Activated B cell treated with CpG ODN at 0.5 μM for 24 hours (primary cell): ENCODE results near the gene TFB1M. TPM values are rescaled to one million over a fixed set of nuclear protein-coding genes. Genes with fewer than 3 reads are reported as not detected.
"Not testable (repeated sequence)": the region's sequence is repeated elsewhere in the genome, so short reads cannot be mapped to it uniquely, and the experiment has no call there.

ENCODE experiments used
- ATAC-seq: fragments of 200-7000 bp; cut with Tn5 transposase; one replicate; pipeline ENCODE4 v1.10.0; 2021; ENCODE audit warnings: low read depth, mild to moderate bottlenecking, moderate library complexity
- CTCF ChIA-PET: fragments of 350-600 bp; sonication (Branson Sonifier 250); formaldehyde crosslinking; loops from one replicate; lab custom pipeline; 2021; ENCODE audit warnings: antibody characterized with exemption; lab: Charles Lee
- POLR2A ChIA-PET: fragments of 350-600 bp; sonication (Branson Sonifier 250); formaldehyde crosslinking; loops from one replicate; lab custom pipeline; 2021; ENCODE audit warnings: antibody characterized with exemption; lab: Charles Lee
- DNase-seq: peaks from one replicate; pipeline ENCODE4 v3.0.0; 2022
- H3K27ac Mint-ChIP-seq: one replicate; pipeline ENCODE4 v1.8.0; 2020; ENCODE audit warnings: mixed read lengths
- H3K27me3 Mint-ChIP-seq: one replicate; pipeline ENCODE4 v1.8.0; 2021; ENCODE audit warnings: mixed read lengths
- H3K36me3 Mint-ChIP-seq: one replicate; pipeline ENCODE4 v1.8.0; 2021; ENCODE audit warnings: low read depth, mixed read lengths
- H3K4me1 Mint-ChIP-seq: one replicate; pipeline ENCODE4 v1.8.0; 2021; ENCODE audit warnings: mixed read lengths
- H3K4me3 Mint-ChIP-seq: one replicate; pipeline ENCODE4 v1.8.0; 2020; ENCODE audit warnings: mild to moderate bottlenecking, mixed read lengths
- H3K9me3 Mint-ChIP-seq: one replicate; pipeline ENCODE4 v1.8.0; 2020; ENCODE audit warnings: mixed read lengths
- intact Hi-C: fragments of 100-400 bp; cut with micrococcal nuclease; formaldehyde crosslinking; loops from one replicate; pipeline ENCODE4 v1.15.1; 2024
- total RNA-seq: library from RNA; stranded (reverse); gene quantifications from 2 replicates; pipeline ENCODE4 v1.2.3, GENCODE V29; 2022
- TF ChIP-seq, protein P1 (sequence below): fragments of 200-600 bp; IDR thresholded peaks from one replicate; pipeline ENCODE4 v1.8.0; 2022; ENCODE audit warnings: antibody characterized with exemption, mild to moderate bottlenecking

The TFB1M gene
- total RNA-seq, 1 donor from 2014 or later, result 41.5 TPM

DNA sequence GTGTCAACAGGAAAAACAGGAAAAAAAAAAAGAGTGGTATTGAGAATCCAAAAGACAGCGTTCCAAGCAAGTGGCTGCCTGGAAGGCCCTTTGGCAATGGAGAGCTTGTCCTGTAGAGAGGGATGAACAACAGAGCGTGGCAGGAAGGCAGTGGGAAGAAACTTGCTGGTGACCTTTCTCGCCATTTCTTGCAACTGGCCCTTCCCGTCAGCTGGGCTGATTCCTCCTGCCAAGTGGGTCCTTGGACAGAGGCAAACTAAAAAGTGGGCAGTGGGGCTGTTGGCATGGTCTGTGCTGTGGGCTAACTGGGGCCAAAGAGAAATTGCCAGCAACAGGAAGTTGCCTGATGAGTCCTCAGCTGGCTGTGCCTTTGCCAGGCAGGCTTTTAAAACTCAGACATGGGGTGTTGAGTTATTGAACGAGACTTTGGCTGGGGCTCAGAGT is 94.4 kb downstream of the TFB1M start:
- TF ChIP-seq, protein P1, sequence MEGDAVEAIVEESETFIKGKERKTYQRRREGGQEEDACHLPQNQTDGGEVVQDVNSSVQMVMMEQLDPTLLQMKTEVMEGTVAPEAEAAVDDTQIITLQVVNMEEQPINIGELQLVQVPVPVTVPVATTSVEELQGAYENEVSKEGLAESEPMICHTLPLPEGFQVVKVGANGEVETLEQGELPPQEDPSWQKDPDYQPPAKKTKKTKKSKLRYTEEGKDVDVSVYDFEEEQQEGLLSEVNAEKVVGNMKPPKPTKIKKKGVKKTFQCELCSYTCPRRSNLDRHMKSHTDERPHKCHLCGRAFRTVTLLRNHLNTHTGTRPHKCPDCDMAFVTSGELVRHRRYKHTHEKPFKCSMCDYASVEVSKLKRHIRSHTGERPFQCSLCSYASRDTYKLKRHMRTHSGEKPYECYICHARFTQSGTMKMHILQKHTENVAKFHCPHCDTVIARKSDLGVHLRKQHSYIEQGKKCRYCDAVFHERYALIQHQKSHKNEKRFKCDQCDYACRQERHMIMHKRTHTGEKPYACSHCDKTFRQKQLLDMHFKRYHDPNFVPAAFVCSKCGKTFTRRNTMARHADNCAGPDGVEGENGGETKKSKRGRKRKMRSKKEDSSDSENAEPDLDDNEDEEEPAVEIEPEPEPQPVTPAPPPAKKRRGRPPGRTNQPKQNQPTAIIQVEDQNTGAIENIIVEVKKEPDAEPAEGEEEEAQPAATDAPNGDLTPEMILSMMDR, result no peak

DNA sequence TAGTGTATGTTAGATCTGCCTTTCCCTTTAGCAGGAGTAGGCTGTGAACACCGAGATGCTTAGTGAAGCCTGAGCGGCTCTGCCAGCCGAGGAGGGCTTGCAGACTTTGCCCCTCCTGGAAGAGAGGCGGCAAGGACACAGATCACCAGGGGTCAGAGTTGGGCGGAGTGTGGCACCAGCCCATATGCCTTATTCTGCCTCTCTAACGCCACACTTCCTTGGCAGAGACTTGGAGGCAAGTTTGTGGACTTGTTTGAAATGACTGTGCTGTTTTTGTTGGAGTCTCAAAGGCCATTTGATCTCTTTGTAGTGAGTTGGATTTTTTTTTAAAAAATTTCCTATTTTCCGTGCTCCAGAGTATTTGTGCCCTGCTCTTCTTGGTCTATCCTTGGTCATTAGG is 95.0 kb downstream of the TFB1M start:
- no peak overlapping the region for H3K27ac Mint-ChIP-seq
- no peak for ATAC-seq
- CTCF ChIA-PET, result no interaction called here
- POLR2A ChIA-PET, result no interaction called here
- TF ChIP-seq, protein P1, result no peak
- no peak for DNase-seq
- no peaks in the 10 kb centered on the region for H3K36me3 Mint-ChIP-seq
- H3K4me3 Mint-ChIP-seq, result no peak overlapping the region
- intact Hi-C loops, result no loop called here
- no peaks in the 10 kb centered on the region for H3K9me3 Mint-ChIP-seq
- H3K4me1 Mint-ChIP-seq, result no peaks in the 10 kb centered on the region
- H3K27me3 Mint-ChIP-seq, result no peaks in the 10 kb centered on the region

More for the DNA sequence above, 94.4 kb downstream of the TFB1M start:
- no peaks in the 10 kb centered on the region for H3K36me3 Mint-ChIP-seq
- no peaks in the 10 kb centered on the region for H3K4me1 Mint-ChIP-seq
- ATAC-seq, result no peak
- no peaks in the 10 kb centered on the region for H3K27me3 Mint-ChIP-seq
- POLR2A ChIA-PET, result no interaction called here
- CTCF ChIA-PET, result no interaction called here
- H3K27ac Mint-ChIP-seq, result no peak overlapping the region
- H3K9me3 Mint-ChIP-seq, result no peaks in the 10 kb centered on the region
- DNase-seq, result no peak
- intact Hi-C loops, result no loop called here
- H3K4me3 Mint-ChIP-seq, result no peak overlapping the region

DNA sequence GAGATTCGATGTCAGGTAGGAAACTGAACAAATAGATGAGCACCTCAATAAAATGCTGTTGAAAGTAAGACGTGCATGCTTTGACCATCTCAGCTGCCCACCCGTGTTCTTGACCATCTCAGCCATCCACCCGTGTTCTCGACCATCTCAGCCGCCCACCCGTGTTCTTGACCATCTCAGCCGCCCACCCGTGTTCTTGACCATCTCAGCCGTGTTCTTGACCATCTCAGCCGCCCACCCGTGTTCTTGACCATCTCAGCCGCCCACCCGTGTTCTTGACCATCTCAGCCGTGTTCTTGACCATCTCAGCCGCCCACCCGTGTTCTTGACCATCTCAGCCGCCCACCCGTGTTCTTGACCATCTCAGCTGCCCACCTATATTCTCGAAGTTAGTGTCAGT is 95.6 kb downstream of the TFB1M start:
- H3K4me3 Mint-ChIP-seq, H3K36me3 Mint-ChIP-seq, CTCF ChIA-PET, H3K4me1 Mint-ChIP-seq, H3K27me3 Mint-ChIP-seq, H3K27ac Mint-ChIP-seq, POLR2A ChIA-PET, intact Hi-C loops, DNase-seq, ATAC-seq, H3K9me3 Mint-ChIP-seq: not testable (repeated sequence)

DNA sequence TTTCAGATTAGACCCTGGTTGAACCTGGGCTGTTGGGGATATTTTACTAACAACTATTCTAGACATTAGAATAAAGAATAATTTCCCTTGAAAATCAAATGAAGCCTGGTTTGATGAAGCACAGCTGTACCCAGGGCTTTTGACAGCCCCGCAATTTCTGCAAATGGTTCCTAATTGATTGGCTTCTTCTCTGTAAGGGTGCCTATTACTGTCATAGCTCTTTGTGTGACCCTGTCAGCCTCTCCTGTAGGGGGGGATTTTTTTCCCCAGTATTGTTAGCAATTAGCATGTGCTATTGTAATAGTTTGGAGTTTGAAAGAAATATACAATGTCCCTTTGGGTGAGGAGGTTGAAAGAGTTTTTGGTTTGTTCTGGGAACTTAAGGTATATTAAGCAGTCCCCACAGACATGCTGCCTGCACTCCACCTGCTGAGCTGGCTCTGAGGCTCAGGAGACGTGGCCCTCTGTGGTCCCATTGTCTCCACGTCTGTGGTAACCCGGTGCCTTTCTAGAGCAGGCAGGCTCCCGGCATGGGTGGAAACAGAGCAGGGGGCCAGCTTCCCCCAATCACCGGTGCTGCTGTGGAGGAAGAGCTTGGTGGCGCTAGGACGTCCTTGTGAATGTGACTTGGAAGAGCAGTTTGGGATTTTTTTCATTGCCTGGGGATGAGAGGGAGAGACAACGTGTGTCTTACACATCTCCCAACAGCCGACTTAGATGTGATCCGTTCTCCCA is 97.8 kb downstream of the TFB1M start:
- Mint-ChIP-seq H3K9me3 (peaks cover 4% of the 10 kb centered on the region), H3K4me3 (no peak overlapping the region), H3K27ac (no peak overlapping the region), H3K27me3 (no peaks in the 10 kb centered on the region), H3K4me1 (no peaks in the 10 kb centered on the region), H3K36me3 (peaks cover 6% of the 10 kb centered on the region)
- ATAC-seq (no peak), DNase-seq (no peak)
- ChIA-PET POLR2A (no interaction called here), CTCF (no interaction called here)
- intact Hi-C loops, result no loop called here
- TF ChIP-seq, protein P1, result no peak

DNA sequence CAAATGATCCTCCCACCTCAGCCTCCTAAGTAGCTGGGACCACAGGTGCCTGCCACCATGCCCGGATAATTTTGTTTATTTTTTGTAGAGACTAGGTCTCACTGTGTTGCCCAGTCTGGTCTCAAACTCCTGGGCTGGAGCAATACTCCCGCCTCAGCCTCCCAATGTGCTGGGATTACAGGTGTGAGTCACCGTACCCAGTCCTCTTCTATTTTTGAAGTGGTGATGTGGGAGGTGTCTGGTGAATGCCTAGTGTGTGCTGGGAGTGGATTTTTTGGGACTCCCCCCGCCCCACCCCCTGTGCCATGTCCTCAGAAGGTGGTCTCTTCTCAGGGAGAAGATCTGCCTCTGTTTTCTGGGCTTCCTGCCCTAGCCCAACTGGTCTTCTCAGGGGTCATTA is 98.4 kb downstream of the TFB1M start:
- ChIA-PET CTCF (no interaction called here), POLR2A (no interaction called here)
- H3K4me3 Mint-ChIP-seq, result no peak overlapping the region
- no peak for DNase-seq
- no peaks in the 10 kb centered on the region for H3K27me3 Mint-ChIP-seq
- TF ChIP-seq, protein P1, result no peak
- intact Hi-C loops, result no loop called here
- H3K9me3 Mint-ChIP-seq, result peaks cover 4% of the 10 kb centered on the region
- no peak for ATAC-seq
- peaks cover 7% of the 10 kb centered on the region for H3K36me3 Mint-ChIP-seq
- no peaks in the 10 kb centered on the region for H3K4me1 Mint-ChIP-seq
- H3K27ac Mint-ChIP-seq, result no peak overlapping the region
